Heart left ventricle (tissue), 16 donors: Measurements from ENCODE around the gene LAYN. TPM values are rescaled to one million over a fixed set of nuclear protein-coding genes. Genes with fewer than 3 reads are reported as not detected.
A peak's percentile ranks its signal among the peaks of the same experiment; 100 is the strongest.

Source experiments
- ATAC-seq, 4 donors: fragments of 200-7000 bp; cut with Tn5 transposase; one replicate each; pipeline ENCODE4 v1.9.1; 2020 to 2022; ENCODE audit warnings: moderate library complexity in 4 of 4, mild to moderate bottlenecking in 3 of 4, moderate number of reproducible peaks in 1 of 4
- DNase-seq, 5 donors: peaks; one replicate each; pipeline ENCODE4 v3.0.0-alpha.2; 2020
- H3K27ac ChIP-seq, 12 donors: fragments of 200-600 bp; sonication (generic) in 4 of 12; one replicate each; pipeline versions ENCODE4 v1.5.0 to v1.8.0; 2016 to 2022; ENCODE audit warnings: mild to moderate bottlenecking in 2 of 12
- H3K27me3 ChIP-seq, 9 donors: fragments of 200-600 bp; sonication (generic) in 2 of 9; one replicate each; pipeline versions ENCODE4 v1.5.1 to v1.8.0; 2016 to 2022; ENCODE audit warnings: mild to moderate bottlenecking in 3 of 9
- H3K36me3 ChIP-seq, 9 donors: fragments of 200-600 bp; sonication (generic) in 2 of 9; one replicate each; pipeline versions ENCODE4 v1.5.0 to v1.8.0; 2018 to 2022; ENCODE audit warnings: mild to moderate bottlenecking in 2 of 9
- H3K4me1 ChIP-seq, 12 donors: fragments of 200-600 bp; sonication (generic) in 4 of 12; one replicate each; pipeline versions ENCODE4 v1.5.0 to v1.8.0; 2016 to 2022; ENCODE audit warnings: mild to moderate bottlenecking in 3 of 12
- H3K4me3 ChIP-seq, 12 donors: fragments of 200-600 bp; sonication (generic) in 4 of 12; one replicate each; pipeline versions ENCODE4 v1.5.0 to v1.8.0; 2017 to 2022; ENCODE audit warnings: mild to moderate bottlenecking in 9 of 12, moderate library complexity in 4 of 12
- H3K9me3 ChIP-seq, 12 donors: fragments of 200-600 bp; sonication (generic) in 4 of 12; one replicate each; pipeline versions ENCODE4 v1.5.0 to v1.8.0; 2016 to 2022; ENCODE audit warnings: mild to moderate bottlenecking in 1 of 12
- POLR2A ChIP-seq, 2 donors: fragments of 450-650 bp; IDR thresholded peaks; one replicate each; pipeline ENCODE4 v1.6.1; 2017; ENCODE audit warnings: antibody characterized with exemption in 2 of 2, mild to moderate bottlenecking in 2 of 2, moderate library complexity in 2 of 2
- WGBS, 4 donors: extraction: QIAGEN DNeasy Blood & Tissue Kit in 2 of 4; methylation state at CpG; one replicate each; pipeline versions ENCODE4 v1.1.5 to v1.1.7; 2013 to 2018; 5-methylcytosine and 5-hydroxymethylcytosine counted together
- intact Hi-C, 10 donors: fragments of 100-400 bp; cut with DNase I; formaldehyde crosslinking; loops; one replicate each; pipeline versions ENCODE4 v1.11.1 to v1.14.2; 2022
- polyA plus RNA-seq, 2 donors: library from polyadenylated mRNA; stranded (reverse); fragments of 200-250 nt; gene quantifications; one replicate each; pipeline ENCODE4 v1.2.3, GENCODE V29; 2013
- total RNA-seq, 9 donors: library from RNA; depleted of rRNA in 2 of 9; stranded (reverse); fragments of >200 nt in 2 of 9; fragmentation: NEBNext Ultra II Directional in 3 of 9; extraction: Animal tissue kit (Norgen Biotek cat#: 25700) in 3 of 9; gene quantifications; one replicate each; pipeline versions ENCODE4 v1.1.0 to v1.2.4, GENCODE V29; 2016 to 2023
- TF ChIP-seq, protein P1 (sequence below), 12 donors: fragments of 200-600 bp; sonication (generic) in 4 of 12; IDR thresholded peaks; one replicate each; pipeline versions ENCODE4 v1.5.0 to v1.8.0; 2018 to 2022; ENCODE audit warnings: antibody characterized with exemption in 12 of 12, mild to moderate bottlenecking in 5 of 12
- donor health status: ischemic (EF 13 %, LVEDD 7.1; RV severe dilation, severe dysfunction).
- donor health status: healthy with polysubstance abuse.
- donor health status: DM: no; HTN: yes; CAD: no.
- donor health status: DM: no; HTN: no; CAD: no.
- donor health status: ischemic (EF 25% LVEDD 6.9; RV normal size, moderate dysfunction).
- donor health status: ischemic (EF 25% LVEDD 5.7; RV mildly dilated, moderate dysfunction).
- donor health status: healthy.
- donor health status: DM: yes; HTN: yes; CAD: no.
- donor health status: ischemic (EF 35%, LVEDD 5.7; RV mildly dilated, moderate dysfunction).
- donor health status: nonischemic (EF 11% LVEDD 7.7; RV severe dilation, severe dysfunction).
- donor health status: DM: yes; HTN: yes; CAD: no.
- donor health status: PGD.
- donor health status: ischemic (EF 29% LVEDD 5.4; RV normal size, mild dysfunction).
- donor health status: nonischemic (EF 23%, LVEDD 6.1; RV moderate dilation, normal function).

LAYN gene
- total and polyA plus RNA-seq, 11 donors, result 1.2 to 6.9 (median 2.8) TPM

DNA sequence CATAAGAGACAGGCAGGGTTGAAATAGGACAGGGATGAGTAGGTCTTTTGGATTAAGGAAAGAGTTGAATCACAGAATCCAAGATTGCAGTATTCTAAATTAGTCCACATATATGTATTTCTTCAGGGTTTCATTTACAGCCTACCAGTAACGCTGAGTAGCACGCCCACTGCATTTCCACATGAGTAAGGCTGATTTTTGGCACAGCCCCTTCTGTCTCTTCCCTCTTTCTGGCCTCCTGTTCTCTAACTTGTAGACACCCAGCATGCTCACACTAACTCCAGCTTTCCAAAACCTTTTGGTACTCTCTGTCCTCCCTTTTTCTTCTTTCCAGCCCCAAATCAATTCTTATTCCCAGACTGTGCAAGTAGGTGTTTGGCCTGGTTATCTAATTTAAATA, 58.0 kb downstream of the LAYN start:
- no peak for TF ChIP-seq POLR2A (IDR thresholded peaks at IDR 0.05)
- TF ChIP-seq, protein P1, sequence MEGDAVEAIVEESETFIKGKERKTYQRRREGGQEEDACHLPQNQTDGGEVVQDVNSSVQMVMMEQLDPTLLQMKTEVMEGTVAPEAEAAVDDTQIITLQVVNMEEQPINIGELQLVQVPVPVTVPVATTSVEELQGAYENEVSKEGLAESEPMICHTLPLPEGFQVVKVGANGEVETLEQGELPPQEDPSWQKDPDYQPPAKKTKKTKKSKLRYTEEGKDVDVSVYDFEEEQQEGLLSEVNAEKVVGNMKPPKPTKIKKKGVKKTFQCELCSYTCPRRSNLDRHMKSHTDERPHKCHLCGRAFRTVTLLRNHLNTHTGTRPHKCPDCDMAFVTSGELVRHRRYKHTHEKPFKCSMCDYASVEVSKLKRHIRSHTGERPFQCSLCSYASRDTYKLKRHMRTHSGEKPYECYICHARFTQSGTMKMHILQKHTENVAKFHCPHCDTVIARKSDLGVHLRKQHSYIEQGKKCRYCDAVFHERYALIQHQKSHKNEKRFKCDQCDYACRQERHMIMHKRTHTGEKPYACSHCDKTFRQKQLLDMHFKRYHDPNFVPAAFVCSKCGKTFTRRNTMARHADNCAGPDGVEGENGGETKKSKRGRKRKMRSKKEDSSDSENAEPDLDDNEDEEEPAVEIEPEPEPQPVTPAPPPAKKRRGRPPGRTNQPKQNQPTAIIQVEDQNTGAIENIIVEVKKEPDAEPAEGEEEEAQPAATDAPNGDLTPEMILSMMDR (IDR thresholded peaks at IDR 0.05), result no peak
- no peak for ATAC-seq
- no peak overlapping the region for H3K27ac ChIP-seq
- no peaks in the 10 kb centered on the region for H3K27me3 ChIP-seq
- 68 to 78% (median 73%) methylated on average over 2 of the region's 2 CpGs for WGBS, 4 donors
- intact Hi-C loops, result loop anchor here in 1 of 10 donors (5.0 kb wide), 1 partner anchor 244 kb away; no protein-coding TSS in a partner anchor
- no peaks in the 10 kb centered on the region for H3K36me3 ChIP-seq
- peak in 1 of 5 donors; percentile 38 for DNase-seq
- no peaks in the 10 kb centered on the region for H3K9me3 ChIP-seq
- peaks cover 0 to 18% (median 7%) of the 10 kb centered on the region in 12 donors for H3K4me1 ChIP-seq
- no peak overlapping the region for H3K4me3 ChIP-seq

DNA sequence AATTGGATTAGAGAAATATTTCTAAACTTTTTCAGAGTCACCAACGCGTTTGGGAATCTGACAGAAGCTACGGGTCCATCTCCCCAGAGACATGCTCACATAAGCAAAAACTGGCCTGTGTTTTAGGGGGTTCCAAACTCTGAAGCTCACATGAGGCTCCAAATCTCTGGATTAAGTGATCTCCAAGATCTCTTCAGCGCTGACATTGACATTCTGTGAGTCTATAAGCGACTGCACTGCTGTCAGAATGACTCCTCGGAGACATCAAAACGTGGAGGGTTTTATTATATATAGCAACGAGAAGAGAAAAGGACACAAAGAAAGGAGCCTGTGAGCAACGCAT, 61.1 kb downstream of the LAYN start:
- 14 to 19% (median 15%) methylated on average over 9 of the region's 9 CpGs for WGBS, 4 donors
- ATAC-seq, result no peak
- Histone ChIP-seq H3K4me3 (peak overlapping the region; percentile 69 to 96 (median 87)), H3K4me1 (peaks cover 0 to 41% (median 23%) of the 10 kb centered on the region in 12 donors), H3K36me3 (no peaks in the 10 kb centered on the region), H3K27me3 (no peaks in the 10 kb centered on the region), H3K9me3 (no peaks in the 10 kb centered on the region), H3K27ac (peak overlapping the region; percentile 91 to 99 (median 96))
- TF ChIP-seq POLR2A (IDR thresholded peaks at IDR 0.05), result no peak
- TF ChIP-seq, protein P1 (IDR thresholded peaks at IDR 0.05), result no peak
- DNase-seq, result no peak
- intact Hi-C loops, result loop anchor here in 9 of 10 donors (2.0 to 10.0 kb wide), 9 partner anchors 34 to 241 kb away; partner anchors contain the start of gene PPP2R1B (in 1 of the 9)

DNA sequence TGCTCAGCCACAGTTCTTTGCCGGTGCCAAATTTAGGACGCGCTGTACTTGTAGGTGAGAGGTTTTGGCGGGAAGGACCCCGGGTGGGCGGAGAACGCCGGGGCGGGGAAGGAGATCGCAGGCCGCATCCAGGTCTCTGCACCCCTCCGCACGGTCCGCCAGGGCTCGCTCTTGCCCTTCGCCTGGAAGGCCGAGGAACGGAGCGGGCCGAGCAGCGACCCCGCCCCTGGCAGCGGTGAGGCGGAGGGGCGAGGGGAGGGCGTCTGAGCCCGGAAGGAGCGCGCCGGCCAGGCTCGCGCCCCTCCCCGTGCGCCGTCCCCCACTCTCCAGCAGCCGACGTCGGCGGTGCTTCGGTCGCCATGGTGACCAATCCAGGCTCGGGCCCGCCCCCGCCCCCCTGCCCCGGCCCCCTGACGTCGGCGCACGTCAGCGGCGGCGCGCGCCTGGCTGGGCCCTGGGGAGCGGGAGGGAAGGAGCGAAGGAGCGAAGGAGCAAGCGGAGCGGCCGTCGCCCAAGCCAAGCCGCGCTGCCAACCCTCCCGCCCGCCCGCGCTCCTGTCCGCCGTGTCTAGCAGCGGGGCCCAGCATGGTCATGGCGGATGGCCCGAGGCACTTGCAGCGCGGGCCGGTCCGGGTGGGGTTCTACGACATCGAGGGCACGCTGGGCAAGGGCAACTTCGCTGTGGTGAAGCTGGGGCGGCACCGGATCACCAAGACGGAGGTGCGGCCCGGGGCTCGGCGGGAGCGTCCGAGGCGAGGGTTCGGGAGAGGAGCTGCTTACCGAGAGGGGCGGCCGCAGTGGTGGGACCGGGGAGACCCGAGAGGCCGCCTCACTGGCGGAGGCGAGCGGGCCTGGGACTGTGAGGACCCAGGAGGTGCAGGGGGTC, 61.7 kb downstream of the LAYN start, which contains the start of gene SIK2:
TSS of gene SIK2 (plus strand) at position 471 of the 886 bp plus-strand sequence. CDS start at position 586, 115 bp downstream.
- H3K27me3 ChIP-seq, result no peaks in the 10 kb centered on the region
- WGBS, 4 donors, result 0 to 1% (median 0%) methylated on average over 50 to 100 of the region's 100 CpGs
- peak within 1 kb of the TSS; percentile 69 to 96 (median 87) for H3K4me3 ChIP-seq
- peaks cover 3 to 45% (median 25%) of the 10 kb centered on the region in 12 donors for H3K4me1 ChIP-seq
- peak within 1 kb of the TSS; percentile 91 to 99 (median 96) for H3K27ac ChIP-seq
- peak in 1 of 2 donors; percentile 51 for TF ChIP-seq POLR2A (IDR thresholded peaks at IDR 0.05)
- TF ChIP-seq, protein P1 (IDR thresholded peaks at IDR 0.05), result peak; percentile 77 to 98 (median 96)
- no peaks in the 10 kb centered on the region for H3K36me3 ChIP-seq
- peak; percentile 96 to 97 (median 97) for DNase-seq
- peak; percentile 95 to 98 (median 96) for ATAC-seq
- intact Hi-C loops, result loop anchor here (1.0 to 10.0 kb wide), 13 partner anchors 35 to 240 kb away; partner anchors contain the start of gene PPP2R1B (in 3 of the 10)
- H3K9me3 ChIP-seq, result no peaks in the 10 kb centered on the region
